ENCODE data around the gene LAMA3. TPM values are rescaled to one million over a fixed set of nuclear protein-coding genes. Genes with fewer than 3 reads are reported as not detected.

LAMA3 gene
- total RNA-seq, 1 experiment from 2014 or later = 26.7 TPM

DNA sequence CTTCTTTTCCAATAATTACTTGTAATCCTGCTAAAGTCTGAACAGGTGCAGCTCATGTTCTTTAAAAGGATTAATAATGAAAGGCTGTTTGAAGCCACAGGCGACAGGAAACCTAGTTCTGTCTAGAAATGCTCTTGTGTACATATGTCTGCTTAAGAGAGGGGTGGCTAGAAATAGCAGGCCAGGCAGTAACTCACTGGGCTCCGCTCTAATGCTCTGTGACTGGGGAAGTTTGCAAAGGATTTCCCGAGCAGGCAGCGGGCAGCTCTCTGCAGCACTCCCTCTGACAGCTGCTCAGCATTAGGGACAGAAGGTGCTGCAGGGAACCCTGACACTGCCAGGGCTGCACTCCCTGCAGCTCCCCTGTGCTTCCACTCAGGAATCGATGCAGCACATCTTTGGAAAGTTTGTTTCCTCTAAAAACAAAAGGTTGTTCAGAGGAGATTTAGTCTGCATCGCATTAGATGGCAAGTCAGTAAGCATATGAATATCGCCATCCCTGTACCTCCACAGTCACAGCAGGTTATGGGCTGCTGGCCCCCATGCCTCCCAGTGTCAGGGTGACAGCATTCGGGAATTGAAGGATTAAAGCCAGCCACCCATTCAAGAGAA lies 292.2 kb downstream of the LAMA3 start:
- in situ Hi-C loops (cut with HindIII; ENCODE audit: low pct_unique_long_range_greater_than_20kb, low sequenced_read_pairs) = no loop called here
- no peak for DNase-seq (ENCODE audit: low read depth)

- in situ Hi-C loops (cut with HindIII; ENCODE audit: low pct_unique_long_range_greater_than_20kb, low sequenced_read_pairs) = no loop called here
- no peak for DNase-seq (ENCODE audit: low read depth)
Observed at GRCh38 chr18:23982155-23983079, 293.2 kb downstream of the LAMA3 start.

DNA sequence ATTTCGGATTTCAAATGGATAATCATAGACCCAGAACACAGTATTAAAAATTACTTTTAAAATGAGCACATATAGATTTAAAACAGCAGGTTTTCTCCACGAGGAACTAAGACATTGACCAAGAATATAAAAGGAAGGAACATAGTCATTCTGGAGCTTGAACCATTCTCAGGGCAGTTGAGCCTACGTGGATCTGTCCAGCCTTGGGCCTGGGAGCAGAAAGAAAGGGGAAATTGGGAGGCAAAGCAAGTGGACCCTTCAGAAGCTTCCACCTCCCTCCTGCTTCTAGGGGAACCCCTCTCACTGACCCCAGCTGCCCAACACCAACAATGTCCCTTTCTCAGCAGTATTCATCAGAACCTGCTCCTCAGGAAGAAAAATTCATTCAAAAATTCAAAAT lies 293.9 kb downstream of the LAMA3 start:
- no peak for DNase-seq (ENCODE audit: low read depth)
- in situ Hi-C loops (cut with HindIII; ENCODE audit: low pct_unique_long_range_greater_than_20kb, low sequenced_read_pairs) = no loop called here

GRCh38 chr18:23986600-23987359 lies 297.5 kb downstream of the LAMA3 start:
- no peak for DNase-seq (ENCODE audit: low read depth)
- in situ Hi-C loops (cut with HindIII; ENCODE audit: low pct_unique_long_range_greater_than_20kb, low sequenced_read_pairs) = no loop called here

GRCh38 chr18:23990474-23991410 lies 301.5 kb downstream of the LAMA3 start:
- DNase-seq (ENCODE audit: low read depth) = no peak
- in situ Hi-C loops (cut with HindIII; ENCODE audit: low pct_unique_long_range_greater_than_20kb, low sequenced_read_pairs) = no loop called here

- in situ Hi-C loops (cut with HindIII; ENCODE audit: low pct_unique_long_range_greater_than_20kb, low sequenced_read_pairs) = no loop called here
- DNase-seq (ENCODE audit: low read depth) = peak; percentile 30
Observed at GRCh38 chr18:23992089-23992940, 303.1 kb downstream of the LAMA3 start.

- in situ Hi-C loops (cut with HindIII; ENCODE audit: low pct_unique_long_range_greater_than_20kb, low sequenced_read_pairs) = no loop called here
- no peak for DNase-seq (ENCODE audit: low read depth)
Observed at GRCh38 chr18:23992941-23993280, 303.7 kb downstream of the LAMA3 start.

GRCh38 chr18:23994361-23994902 lies 305.2 kb downstream of the LAMA3 start:
- peak; percentile 83 for DNase-seq (ENCODE audit: low read depth)
- in situ Hi-C loops (cut with HindIII; ENCODE audit: low pct_unique_long_range_greater_than_20kb, low sequenced_read_pairs) = no loop called here

- in situ Hi-C loops (cut with HindIII; ENCODE audit: low pct_unique_long_range_greater_than_20kb, low sequenced_read_pairs) = no loop called here
- DNase-seq (ENCODE audit: low read depth) = peak; percentile 56
Observed at GRCh38 chr18:23995180-23995579, 305.9 kb downstream of the LAMA3 start.

GRCh38 chr18:23998018-23998417 lies 308.8 kb downstream of the LAMA3 start:
- in situ Hi-C loops (cut with HindIII; ENCODE audit: low pct_unique_long_range_greater_than_20kb, low sequenced_read_pairs) = no loop called here
- DNase-seq (ENCODE audit: low read depth) = no peak

DNA sequence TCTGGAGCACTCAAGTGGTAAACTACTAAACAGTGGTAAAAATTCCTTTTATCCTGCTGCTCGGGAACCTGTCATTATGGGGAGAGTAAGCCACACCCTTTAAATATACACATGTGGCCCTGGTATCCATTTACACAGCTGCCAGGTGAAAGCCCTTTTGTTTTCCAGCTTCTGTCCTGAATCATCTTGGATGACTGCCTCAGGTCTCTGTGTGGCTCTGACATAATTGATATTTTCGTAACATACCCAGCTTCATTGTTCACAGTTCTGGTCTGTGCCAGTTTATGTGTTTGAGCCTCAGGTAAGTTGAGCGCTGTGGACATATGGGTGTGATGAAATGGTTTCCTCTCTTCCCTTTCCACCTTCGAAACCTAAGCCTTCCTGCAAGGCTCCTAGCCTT lies 309.6 kb downstream of the LAMA3 start:
- in situ Hi-C loops (cut with HindIII; ENCODE audit: low pct_unique_long_range_greater_than_20kb, low sequenced_read_pairs) = no loop called here
- DNase-seq (ENCODE audit: low read depth) = peak; percentile 47

- in situ Hi-C loops (cut with HindIII; ENCODE audit: low pct_unique_long_range_greater_than_20kb, low sequenced_read_pairs) = no loop called here
Observed at GRCh38 chr18:24000613-24001490, 311.6 kb downstream of the LAMA3 start.

GRCh38 chr18:24002479-24002878 lies 313.2 kb downstream of the LAMA3 start:
- DNase-seq (ENCODE audit: low read depth) = no peak
- in situ Hi-C loops (cut with HindIII; ENCODE audit: low pct_unique_long_range_greater_than_20kb, low sequenced_read_pairs) = no loop called here

More at GRCh38 chr18:24000613-24001490, 311.6 kb downstream of the LAMA3 start:
- no peak for DNase-seq (ENCODE audit: low read depth)

DNA sequence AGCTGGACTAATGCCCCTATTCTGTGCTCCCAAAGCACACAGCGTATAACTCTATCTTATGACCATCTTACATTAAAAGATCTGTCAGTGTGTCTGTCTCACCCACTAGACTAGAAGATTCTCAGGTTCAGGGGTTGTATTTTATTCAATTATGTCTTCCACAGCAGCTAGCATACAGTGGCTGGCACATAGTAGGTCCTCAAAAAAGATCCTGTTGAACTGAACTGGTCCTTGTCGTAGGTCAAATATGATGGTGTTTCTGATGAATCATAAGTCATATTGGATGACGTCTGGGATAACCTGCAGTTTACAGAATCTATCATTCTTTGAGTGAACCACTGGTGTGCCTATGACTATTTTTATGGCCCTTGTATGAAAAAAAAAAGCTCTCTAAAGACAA lies 314.0 kb downstream of the LAMA3 start:
- in situ Hi-C loops (cut with HindIII; ENCODE audit: low pct_unique_long_range_greater_than_20kb, low sequenced_read_pairs) = no loop called here
- DNase-seq (ENCODE audit: low read depth) = no peak

- no peak for DNase-seq (ENCODE audit: low read depth)
- in situ Hi-C loops (cut with HindIII; ENCODE audit: low pct_unique_long_range_greater_than_20kb, low sequenced_read_pairs) = no loop called here
Observed at GRCh38 chr18:24003903-24004640, 314.8 kb downstream of the LAMA3 start.
